NCI-H187 (cell line): ENCODE results near the gene IVD.

ENCODE experiments used
- DNase-seq, 2 experiments: peaks; one replicate each; lab custom pipeline; 2025; lab: John Stamatoyannopoulos, UW

The IVD gene

DNA sequence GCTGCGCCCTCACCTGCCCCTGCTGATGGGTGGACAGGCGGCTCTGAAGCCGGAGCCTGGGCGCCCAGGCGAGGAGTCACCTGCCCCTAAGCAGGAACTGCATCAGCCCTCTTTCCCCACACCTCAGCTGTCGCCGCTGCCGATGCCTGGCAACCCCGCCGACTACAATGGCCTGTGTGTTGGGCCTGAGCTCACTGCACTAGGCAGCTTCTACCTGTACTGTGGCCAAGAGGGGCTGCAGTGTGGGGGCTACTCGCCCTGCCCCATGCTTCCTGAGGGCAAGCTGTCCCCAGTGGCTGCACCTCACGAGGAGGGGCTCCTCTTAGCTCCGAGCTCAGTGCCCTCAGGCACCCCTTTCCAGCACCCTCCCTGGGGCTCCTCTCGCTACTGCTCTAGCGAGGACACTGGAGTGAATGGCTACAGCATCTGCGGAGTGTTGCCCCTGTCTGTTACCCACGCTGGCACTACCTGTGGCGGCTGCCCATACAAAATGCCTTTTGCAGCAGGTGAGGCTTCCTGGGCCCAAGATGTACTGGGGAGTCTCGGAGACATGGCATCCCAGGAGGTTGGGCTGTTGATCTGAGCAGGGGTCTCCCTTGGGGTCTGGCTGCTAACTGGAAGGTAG, 53.9 kb downstream of the IVD start:
- no peak for DNase-seq

DNA sequence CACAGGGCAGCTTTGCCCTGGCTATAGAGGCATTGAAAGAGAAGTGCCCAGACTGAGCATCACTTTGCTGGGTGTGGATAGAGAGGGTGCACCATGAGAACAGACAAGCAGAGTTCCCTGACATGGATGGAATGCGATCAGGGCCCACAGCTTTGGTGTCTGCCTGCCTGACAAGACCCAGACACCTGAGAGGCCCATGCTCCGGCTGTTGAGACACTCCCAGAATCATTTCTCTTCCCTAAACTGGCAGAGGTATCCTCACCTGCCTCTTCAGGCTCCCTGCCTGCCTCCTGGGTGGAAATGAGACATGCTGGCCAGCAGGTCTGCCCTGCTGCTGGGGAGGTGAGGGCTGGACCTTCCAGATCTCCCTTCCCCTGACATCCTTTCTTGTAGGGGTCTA, 54.8 kb downstream of the IVD start:
- DNase-seq = no peak

DNA sequence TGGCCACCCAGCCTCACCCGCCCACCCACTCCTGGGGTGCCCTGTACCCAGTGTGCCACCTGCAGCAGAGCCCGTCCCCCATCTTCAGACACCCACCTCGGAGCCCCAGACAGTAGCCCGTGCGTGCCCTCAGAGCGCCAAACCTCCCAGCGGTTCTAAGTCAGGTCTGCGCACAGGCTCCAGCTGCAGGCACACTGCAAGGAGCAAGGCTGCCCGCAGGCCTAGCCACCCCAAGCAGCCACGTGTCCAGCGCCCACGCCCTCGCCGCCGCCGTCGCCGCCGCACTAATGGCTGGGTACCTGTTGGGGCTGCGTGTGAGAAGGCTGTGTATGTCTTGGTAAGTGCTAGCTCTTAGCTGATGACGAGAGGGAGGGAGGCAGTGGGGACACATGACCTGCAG, 56.4 kb downstream of the IVD start:
- DNase-seq = no peak

DNA sequence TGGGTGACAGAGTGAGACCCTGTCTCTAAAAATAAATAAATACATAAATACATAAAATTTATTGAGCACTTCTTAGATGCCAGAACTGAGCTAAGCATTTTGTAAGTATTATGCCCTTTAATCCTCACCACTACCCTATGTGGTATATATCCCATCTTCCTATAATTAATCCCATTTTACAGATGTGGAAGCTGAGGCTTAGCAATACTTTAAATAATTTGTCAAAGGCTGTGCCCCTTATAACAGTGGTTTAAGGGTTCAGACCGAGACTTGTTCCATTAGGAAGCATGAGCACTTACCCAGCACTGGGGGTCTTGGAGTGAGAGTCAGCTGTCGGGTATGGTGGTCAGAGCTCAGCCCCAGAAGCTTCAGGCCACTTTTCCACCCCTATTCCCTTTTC, 57.7 kb downstream of the IVD start:
- no peak for DNase-seq

DNA sequence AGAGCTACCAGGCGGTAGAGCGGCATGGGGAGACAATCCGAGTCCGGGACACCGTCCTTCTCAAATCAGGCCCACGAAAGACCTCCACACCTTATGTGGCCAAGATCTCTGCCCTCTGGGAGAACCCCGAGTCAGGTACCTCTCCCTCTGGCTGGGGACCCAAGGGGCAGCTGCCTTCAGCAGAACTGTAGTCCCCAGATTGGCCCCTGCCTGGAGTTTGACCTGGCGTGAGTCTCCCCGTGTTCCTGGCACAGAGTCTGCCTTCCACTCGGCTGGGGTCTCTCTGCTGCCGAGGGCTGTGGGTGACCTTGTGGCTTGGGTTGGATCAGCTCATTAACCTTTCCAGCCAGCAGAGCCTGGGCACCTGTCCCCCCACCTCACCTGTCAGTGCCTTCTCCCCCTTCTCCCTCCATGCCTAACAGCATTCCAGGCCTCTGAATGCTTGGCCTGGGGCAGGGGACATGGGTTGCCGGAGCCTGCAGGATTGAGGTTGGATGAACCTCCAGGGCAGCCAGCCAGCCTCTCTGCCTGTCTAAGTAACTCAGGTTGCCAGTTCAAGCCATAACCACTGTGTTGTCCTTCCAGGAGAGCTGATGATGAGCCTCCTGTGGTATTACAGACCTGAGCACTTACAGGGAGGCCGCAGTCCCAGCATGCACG, 58.4 kb downstream of the IVD start:
- DNase-seq = no peak

DNA sequence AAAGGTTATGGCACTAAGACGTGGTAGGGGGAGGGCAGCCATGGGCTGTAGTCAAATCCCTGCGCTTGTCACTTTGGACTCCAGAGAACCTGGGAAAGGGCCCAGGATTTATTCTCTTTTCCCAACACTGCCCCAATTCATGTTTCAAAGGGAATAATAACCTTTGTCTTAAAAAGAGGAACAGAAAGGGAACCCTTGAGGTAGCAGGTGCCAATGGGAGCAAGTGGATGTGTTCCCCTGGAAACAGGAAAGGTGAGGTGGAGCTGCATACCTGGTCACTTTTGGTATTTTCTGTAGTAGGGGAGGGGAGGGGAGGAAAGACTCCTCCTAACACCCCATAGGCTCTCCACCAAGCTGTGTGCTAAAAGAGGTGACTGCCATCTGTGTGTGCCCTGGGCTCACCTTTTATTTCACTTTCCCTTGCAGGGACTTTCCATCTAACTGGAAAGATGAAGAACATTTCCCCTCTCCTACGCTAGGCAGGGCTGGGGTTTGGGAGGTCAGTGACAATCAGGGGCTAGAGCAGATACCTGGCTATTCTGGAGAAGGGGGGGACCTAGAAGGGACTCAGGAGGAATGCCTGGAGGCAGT, 59.1 kb downstream of the IVD start:
- DNase-seq = no peak

DNA sequence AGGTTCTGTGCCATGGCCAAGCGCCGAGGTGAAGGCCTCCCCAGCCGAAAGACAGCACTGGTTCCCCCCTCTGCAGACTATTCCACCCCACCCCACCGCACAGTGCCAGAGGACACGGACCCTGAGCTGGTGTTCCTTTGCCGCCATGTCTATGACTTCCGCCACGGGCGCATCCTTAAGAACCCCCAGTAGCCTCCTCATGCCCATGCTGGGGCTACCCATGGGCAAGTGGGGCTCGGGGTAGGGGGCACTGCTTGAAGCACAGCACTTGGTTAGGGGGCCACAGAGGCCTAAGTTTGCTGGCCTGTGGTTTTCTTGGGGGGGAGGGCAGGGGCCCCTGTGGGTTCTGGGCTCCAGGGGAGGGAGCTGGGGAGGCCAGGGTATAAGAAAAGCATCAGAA, 60.3 kb downstream of the IVD start:
- DNase-seq = no peak

DNA sequence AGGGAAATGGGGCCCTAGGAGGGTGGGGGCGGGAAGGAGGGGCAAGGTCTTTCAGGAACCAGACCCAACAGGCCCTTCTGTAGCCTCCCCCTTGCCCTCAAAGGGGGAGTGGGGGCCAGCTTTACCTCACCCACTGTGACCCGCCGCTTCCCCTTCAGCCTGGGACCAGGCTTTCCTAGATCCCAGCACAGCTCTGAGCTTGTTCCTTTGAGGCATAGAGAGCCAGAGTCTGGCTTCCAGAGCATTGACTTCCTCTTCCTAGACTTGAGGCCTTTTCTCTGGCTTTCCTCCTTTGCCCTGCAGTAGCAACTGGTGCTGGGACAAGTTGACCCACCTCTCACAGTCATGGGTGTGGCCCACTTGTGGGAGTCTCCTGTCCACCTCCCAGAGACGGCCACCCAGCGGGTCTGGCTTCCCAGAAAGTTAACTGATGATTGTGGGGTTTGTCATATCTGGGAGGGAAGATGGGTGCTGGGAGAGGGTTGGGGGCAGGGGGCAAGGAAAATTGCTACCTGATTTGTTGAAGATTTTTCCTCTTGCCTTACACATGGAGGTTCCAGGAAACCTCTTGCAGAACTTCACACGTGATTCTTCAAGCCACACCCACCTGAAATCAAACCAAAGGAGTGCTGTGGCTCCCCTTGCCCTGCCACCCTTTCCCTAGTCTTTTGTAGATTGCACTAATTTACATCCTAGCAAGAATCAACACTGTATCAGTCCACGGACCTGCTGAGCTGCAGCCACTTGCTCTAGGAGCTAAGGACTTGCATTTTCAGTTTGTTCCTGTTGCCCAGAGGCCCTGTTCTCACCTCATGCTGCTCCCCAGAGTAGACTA, 61.0 kb downstream of the IVD start:
- no peak for DNase-seq

DNA sequence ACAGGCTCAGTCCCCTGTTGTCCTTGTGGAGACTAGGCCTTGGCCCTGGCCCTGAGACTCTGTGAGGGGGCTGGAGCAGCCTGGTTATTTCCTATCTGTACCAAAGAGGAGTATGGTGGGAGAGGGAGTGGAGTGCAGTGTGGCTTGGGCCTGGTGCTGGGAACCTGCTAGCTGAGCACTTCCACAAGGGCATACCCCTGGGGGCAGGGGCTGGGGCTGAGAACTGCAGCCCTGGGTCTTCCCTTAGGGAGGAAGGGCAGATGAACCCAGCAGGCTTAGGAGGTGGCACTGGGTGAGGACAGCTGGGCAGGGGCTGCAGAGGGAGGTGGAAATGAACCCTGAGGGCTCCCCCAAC, 61.6 kb downstream of the IVD start:
- no peak for DNase-seq

DNA sequence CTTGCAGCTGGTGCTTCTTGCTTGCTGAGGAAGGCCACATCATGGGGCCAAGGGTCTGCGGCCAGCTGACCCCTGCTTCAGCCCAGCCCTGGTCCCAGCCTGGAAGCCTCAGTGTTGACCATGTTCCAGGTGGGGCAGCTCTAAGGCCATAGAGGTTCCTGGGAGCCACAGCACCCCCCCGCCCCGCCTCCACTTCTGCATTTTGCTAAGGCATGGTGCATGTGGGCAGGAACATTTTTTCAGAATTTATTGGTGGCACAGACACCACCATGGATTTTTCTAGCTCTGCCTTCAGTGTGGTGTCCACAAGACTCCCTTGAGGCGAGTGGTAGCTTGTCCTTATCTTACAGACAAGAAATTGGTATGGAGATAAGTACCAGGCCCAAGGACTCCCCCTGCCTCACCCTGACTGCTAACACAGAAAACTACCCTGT, 63.3 kb downstream of the IVD start:
- DNase-seq = no peak

DNA sequence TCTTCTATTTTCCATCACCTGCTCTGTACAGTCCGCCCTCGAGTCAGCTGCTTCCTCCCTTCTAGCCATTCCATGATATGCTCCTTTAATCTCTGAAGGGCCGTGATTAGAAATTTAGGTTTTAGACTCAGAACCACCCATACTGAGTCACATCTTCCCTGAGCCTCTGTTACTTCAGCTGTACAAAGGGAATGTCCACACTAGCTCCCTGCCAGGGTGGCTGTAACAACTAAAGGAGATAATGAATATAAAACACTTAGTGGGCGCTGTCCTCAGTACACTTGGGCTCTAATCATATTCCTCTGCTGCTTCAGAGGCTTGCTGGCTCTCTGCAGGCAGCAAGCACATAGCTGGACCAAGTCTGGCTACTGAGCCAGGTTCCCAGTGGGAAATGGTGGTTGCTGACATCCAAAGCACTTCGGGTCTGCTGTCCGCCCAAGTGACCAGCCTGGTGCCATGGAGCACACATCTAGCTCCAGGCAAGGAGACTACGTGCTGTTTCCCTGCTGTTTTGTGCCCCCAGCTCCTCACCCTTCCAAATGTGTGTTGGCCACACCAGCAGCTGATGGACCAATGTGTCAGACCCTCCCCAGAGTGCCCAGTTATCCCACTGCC, 64.3 kb downstream of the IVD start:
- no peak for DNase-seq

DNA sequence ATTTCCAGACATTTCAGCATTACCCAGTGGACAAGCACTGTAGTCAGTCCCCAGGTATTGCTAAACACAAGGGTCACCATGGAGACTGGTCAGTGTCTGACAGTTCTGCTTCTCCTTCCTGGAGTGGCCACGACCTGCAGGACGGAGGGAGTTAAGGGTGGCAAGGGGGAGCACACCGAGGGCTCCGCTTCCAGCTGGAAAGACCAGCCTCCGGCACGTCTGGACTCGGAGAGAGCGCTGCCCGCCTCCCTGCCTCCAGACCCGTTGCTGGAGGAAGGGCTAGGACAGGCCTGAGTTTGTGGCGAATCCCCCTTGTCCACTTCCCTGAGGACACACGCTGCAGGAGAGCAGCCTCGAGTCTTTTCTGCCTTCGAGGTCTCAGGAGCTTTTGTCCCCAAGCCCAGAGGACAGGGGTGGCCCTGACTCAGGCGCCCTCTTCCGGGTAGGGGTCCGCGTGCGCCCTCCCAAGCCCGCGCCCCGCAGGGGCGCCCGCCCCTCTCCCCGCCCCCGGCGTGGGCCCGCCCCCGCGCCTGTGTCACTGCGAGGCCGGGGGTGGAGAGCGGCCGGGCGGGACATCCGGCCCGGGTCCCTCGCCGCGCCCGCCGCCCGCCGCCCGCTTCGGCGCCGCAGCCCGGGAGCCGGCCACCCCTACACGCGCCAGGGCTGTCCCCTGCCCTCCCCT, 65.0 kb downstream of the IVD start, which contains the start of gene CHST14:
CHST14 (plus strand) TSS at position 562 of the 682 bp plus-strand sequence. CDS start 230 bp downstream, outside the sequence.
- DNase-seq = no peak
